Globus pallidus (tissue), 1 donor: ENCODE results near the gene TH.

Source experiments
- DNase-seq: peaks from one replicate; pipeline ENCODE4 v3.0.0-alpha.2; 2015; ENCODE audit warnings: low spot score

Gene TH

DNA sequence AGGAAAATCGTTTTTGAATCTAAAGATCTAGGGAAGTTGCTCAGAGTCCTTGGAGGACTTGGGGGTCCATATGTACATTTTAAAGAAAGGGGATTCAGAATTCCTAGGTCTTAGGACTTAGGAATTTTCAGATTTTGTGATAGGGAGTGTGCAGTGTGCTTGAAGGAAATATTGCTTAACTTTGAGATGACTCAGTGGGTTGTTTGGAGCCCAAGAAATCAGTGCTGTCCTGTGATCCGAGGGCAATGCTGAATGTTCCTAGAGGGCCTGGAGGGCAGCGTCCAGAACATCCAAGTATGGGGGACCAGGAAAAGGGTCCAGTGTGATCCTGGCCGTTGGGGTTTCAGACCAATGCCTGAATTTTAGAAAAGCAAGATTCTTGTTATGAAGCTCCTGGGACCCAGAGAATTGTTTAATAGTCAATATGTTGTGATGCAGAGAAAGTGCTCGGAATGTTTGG lies 29.3 kb downstream of the TH start:
- no peak for DNase-seq

DNA sequence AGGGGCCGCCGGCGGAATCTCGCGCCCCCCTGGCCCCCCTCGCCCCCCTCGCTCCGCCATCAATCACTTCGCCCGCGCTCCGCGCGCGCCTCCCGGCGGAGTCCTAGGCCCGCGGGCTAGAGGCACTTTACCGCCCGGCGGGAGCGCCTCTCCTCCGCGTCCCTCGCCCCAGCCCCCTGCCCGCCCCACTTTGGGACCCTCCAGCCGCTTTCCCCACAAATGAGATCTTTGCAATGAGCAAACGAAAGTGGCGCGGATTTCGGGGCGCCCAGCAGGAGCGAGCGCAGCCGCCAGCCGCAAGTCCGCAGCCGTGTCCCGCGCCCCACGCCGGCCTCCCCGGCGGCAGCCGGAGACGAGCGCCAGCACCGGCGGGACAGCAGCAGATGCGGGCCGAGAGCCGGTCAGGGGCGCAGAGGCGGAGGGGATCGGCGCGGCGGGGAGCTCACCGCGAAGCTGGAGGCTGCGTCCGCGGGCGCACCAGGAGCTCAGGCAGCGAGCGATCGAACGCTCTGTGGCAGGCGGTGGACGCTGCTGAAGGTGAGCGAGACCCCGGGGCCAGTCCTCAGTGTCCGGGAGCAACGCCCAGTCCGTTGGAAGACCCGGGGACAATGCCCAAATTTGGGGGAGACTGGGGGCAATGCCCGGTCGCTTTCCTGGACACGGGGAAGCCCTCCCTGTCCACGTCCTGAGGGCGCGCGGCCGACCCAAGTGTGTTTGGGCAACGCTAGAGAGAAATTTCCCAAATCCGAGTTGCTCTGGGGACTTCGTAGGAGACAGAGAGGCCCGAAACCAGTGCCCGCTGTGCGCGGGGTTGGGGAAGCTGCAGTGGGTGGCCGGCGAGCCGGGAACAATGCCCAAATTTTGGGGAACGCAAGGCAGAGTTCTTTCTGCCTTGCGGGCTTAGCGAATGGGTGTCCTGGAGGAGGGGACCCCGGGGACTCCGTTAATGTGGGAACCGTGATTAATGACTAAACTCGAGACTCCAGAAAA lies 30.9 kb downstream of the TH start:
- no peak for DNase-seq

DNA sequence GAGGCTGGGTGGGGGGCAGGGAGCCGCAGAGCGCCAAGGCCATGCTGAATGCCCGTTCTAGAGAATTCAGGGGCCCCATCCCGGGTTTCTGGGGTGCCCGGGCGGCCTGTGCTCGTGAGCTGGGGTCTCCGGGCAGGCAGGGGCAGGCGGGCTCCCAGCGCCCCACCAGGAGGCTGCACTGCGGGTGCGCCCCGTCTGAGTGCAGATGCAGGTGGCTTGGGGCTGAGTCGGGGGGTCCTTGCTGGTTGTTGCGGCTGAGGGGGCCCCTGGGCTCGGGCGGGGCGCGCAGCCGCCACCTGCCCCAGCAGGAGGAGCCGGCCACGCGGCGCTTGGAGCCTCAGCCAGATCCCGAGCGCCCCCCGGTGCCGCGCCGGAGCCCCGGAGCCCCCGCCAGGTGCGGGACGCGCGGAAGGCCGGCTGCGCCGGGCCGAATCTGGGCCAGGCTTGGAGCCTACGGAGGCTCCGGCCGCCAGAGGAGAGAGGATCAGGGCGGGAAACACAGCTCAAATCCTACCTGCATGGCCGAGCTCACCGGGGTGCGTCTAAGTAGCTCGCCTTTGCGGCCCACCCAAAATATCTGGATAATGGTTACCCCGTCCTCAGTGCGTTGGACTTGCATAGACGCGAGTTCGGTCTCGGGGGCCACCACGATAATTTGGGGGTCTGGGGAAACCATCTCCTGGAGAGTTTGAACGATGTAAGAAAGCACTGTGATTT lies 31.8 kb downstream of the TH start:
- no peak for DNase-seq

DNA sequence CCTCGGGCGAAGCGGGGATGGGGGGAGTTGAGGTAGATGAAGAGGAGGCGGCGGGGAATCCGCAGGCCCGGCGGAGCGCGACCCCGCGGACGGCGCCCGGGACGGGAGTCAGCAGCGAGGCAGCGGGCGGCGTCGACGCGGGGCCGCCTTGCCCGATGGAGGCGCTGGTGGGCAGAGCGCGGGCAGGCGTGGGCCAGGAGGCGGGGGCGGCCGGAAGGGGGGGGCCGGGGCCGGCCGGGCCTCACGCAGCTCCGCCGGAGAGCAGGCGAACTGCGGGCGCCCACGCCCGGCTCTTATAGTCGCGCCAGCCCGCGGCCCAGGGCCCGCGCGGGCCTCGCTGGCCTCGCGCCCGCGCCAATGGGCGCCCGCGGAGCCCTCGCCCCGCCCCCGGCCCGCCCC lies 32.5 kb downstream of the TH start, which contains the start of gene IGF2:
TSS of gene IGF2 (minus strand) at position 267 of the 399 bp plus-strand sequence. CDS start 3,866 bp downstream, outside the sequence.
- no peak for DNase-seq

DNA sequence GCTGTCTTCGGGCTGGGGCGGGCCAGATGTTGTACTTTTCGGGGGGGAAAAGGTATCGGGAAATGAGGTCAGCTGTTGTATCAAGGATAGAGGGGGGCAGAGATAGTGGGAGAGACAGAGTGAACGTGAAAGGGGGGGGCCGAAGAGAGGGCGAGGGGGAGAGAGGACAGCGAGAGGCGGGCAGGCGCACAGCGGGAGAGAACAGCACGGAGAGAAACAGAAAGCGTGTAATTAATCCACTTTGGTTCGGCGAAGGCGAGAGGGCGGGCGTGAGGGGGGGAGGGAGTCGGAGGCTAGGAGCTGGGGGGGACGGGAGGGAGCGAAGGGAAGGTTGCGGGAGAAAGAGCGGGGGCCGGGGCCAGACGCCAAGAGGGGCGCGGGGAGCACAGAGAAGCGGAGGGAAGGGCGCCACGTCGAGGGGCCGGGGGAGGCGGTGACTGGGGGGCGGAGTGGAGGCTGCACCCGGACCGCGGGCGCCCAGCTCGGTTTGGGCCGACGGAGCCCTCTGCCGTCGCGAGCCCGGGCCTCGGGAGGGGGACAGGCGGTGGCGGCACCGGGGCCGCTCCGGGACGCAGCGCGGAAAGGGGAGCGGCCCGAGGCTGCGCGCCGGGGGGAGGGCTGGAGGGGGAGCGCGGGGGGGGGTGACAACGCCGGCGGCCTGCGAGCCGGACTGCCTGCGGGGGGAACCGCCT lies 33.0 kb downstream of the TH start:
- DNase-seq = no peak

DNA sequence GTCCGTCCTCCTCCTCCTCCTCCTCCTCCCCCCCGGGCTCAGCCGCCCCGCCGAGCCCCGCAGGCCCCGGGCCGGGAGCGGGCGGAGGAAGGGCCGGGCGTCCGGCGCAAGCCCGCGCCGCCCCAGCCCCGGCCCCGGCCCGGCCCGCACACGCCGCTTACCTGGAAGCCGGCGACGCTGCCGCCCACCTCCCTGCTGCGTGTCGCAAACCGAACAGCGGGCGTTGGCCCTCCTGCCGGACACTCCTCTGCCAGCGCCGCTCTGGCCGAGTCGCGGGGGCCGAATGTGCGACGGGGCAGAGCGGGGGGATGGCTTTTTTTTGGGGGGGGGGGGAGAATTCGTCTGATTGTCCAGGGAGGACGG lies 33.6 kb downstream of the TH start:
- no peak for DNase-seq

DNA sequence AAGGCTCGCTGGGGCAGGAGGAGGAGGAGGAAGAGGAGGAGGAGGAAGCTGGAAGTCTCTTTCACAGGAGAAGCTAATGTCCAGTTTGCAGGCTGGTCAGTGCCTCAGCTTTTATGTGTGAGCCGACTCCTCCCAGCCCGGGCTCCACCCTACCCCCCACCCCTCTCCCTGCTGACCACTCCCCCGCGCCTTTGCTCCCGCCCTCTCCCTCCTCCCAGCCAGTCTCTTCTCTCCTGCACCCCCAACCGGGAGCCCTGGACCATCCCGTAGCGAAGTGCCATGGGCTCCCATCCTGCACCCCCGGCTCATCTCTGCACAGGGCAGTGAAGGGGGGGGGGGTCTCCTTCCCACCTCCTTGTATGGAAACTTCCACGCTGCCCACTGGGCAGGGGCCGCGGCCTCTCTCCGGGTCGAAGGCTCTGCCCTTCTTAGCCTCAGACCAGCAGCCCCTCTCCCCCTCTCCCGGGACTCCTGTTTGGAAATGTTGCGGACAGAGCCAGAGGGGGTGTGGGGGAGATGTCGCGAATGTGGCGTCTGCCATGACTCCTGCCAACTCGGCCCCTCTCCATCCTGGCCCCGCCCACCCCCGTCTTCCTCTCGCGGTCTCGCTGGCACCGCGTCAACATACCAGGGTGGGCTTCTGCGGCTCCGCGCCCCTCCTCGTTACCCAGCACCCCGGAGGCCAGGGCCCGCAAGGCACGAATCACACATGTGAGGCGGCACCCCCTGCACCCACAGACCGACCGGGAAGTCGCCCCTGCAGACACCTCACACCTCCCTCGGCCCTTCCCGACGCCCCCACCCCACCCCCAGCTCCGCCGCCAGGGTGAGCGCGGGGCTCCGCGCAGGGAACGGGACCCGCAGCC lies 34.2 kb downstream of the TH start:
- no peak for DNase-seq

DNA sequence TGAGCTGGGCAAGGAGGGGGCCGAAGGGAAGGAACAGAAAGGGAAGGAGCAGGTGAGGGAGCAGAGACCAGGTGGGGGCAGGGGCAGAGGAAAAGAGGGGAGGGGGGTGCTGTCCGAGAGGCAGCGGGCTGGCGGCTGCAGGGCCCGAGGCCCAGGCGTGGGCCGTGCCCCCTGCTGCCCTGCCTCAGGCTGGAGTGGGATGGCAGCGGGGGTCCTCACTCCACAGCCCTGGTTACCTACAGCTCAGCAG lies 34.7 kb downstream of the TH start:
- no peak for DNase-seq

DNA sequence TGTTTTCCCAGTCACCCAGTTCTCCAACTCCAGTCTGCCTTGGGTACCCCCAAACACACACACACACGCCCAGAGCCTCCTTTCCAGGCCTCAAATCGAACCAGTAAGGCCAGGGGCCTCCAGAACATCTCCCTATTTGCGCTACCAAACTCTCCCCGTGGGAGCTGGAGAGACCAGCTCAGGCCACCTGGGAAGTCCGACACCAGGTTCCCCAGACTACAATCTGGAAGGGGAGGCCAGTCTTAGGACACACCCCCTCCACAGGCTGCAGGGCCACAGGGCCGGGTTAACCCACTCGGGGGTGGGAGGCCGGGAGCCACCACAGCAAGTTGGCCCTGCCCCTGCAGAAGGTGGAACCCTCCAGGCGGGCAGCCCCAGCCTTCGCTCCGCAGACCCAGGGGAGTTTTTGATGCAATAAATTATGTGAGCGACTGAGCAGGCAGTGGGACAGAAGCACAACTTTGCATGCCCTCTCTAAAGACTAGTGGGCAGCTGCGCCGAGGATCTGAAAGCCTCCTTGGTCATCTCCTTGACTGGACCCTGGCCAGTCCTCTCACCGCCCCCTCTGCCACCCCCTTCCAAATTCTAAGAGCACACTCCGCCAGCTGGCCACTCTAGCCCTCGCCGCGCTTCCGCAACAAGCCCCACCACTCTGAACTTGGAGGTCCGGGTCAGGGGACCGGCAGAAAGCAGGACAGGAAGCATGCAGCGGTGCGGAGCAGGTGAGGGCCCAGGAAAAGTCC lies 35.2 kb downstream of the TH start:
- no peak for DNase-seq

DNA sequence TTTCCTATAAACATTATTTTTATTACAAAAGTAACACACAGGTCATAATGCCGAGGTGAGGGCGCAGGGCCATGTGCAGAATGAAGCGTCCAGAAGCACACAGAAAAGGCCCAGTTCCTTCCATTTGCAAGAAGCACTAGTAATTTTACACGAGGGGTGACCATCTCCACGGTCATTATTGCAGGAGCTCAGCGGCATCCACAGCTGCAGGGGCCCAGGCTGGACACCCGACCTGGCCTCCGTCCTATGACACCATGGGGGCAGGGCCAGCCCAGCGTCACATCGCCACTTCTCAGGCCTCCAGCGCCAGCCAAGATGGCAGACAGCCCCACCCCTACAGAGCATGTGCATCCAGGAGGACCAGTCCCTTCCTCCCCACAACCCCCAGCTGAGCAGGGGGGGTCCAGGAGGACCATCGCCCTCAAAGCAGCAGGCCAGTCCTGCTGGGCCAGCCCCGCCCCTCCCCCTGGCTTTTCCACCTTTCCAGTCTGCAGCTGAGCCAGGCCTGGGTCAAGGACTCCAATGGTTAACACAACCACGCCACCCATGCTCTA lies 35.9 kb downstream of the TH start:
- no peak for DNase-seq

DNA sequence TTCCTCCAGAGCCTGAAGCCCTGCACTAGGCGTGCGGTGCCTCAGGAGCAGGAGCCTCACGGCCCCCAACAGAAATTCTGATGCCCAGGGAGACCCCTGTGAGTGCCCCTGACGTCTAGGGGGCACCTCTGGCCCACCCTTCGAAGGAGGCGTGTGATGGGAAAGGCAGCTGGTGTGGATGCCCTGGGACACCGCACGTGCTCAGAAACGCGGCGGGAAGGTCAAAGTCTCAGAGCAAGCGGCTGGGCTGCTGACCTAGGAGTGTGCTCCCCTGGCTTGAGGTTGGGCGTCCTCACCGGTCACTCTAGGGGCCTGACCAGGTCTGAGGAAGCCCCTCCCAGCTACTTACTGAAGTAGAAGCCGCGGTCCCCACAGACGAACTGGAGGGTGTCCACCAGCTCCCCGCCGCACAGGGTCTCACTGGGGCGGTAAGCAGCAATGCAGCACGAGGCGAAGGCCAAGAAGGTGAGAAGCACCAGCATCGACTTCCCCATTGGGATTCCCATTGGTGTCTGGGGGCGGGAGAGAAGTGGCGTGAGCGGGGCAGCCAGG lies 36.5 kb downstream of the TH start:
- no peak for DNase-seq

DNA sequence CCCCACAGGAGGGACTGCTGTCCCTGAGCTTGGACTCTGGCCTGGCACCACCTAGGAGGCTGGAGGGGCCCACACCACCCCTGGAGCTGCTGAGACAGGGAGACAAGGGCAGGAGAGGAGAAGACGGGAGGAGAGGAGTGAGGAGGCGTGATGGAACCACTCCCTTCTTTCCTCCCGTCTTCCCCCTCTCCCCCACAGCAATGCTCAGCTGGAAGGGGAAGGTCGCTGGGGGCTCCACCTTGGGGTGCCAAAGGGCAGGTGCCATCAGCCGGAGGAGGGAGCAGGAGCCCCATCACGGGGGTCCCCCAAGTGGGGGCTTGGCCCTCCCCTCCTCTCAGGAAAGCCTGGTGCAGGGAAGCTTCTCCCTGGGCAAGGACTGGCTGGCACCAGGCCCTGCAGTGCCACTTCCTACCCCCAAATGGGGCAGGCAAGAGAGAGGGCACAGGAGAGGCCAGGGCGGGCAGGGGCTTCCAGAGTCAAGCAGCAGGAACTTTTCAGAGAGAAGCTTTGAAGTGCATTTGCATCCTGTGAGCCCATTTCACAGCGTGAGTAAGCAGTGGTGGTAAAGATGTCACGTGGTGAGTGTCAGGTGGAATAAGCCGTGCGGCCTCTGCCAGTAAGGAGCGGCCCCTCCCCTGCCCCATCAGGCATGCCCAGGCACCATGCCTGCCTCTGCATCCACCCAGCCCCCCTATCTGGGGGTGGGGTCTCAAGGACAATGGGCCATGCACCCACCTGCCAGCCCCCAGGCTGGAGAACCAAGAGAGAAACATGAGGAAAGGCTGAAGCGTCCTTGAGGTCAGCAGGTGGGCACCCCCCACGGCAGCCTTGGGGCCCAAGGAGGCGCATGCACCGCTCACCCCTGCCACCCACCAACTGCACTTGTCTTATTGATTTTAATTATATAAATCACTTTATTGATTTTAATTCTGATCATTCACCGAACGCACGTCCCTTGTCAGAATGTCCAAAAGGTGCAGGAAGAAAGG lies 37.3 kb downstream of the TH start:
- DNase-seq = no peak

DNA sequence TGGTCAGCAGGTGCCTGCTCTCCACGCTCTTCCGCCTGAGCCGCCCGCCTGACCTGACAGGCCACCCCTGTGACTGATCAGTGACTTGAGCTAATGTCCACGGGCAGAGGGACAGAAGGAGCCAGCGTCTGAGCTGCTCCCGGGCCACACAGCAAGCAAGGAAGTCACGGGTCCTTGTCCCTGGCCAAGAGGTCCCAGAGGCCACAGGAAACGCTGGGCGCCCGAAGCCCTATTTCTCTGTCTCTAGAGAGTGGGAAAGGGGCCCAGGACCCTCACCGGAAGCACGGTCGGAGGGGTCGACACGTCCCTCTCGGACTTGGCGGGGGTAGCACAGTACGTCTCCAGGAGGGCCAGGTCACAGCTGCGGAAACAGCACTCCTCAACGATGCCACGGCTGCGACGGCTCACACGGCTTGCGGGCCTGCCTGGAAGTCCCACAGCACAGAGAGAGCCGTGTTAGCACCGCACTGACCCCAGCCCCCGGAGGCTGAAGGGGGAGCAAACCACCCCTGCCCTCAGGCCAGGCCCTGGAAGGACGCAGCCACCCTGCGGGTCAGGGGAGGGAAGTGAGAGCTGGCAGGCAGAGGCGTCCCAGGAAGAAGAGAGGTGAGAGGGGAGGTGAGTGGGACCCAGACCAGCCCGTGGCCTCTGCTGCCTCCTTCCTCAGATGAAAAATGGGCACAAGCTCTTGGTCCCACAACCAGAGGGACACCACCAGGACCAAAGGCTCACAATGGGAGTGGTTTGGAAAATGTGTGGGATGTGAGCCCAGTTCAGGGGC lies 38.2 kb downstream of the TH start:
- DNase-seq = no peak

DNA sequence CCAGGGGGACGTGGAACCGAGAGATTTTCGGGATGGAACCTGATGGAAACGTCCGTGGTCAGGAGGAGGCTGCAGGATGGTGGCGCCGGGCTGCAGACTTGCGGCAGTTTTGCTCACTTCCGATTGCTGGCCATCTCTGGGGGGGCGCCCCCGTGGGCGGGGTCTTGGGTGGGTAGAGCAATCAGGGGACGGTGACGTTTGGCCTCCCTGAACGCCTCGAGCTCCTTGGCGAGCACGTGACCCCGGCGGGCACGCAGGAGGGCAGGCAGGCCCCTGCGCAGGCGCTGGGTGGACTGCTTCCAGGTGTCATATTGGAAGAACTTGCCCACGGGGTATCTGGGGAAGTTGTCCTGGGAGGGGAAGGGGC lies 38.8 kb downstream of the TH start:
- no peak for DNase-seq

DNA sequence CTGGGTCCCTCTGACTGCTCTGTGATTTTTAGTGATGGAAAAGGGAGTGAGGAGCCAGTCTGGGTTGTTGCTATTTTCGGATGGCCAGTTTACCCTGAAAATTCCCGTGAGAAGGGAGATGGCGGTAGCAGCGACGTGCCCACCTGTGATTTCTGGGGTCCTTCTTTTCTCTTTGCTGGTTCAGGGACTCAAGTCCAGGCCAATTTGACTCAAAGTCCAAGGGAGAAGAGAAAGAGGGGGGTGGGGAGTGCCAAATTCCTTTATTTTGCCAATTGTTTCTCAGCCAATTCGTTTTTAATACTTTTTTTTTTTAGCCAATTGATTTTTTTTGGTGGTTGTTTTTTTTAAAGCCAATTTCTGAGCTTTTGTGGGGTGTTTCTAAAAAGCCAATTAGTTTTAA lies 39.4 kb downstream of the TH start:
- no peak for DNase-seq

DNA sequence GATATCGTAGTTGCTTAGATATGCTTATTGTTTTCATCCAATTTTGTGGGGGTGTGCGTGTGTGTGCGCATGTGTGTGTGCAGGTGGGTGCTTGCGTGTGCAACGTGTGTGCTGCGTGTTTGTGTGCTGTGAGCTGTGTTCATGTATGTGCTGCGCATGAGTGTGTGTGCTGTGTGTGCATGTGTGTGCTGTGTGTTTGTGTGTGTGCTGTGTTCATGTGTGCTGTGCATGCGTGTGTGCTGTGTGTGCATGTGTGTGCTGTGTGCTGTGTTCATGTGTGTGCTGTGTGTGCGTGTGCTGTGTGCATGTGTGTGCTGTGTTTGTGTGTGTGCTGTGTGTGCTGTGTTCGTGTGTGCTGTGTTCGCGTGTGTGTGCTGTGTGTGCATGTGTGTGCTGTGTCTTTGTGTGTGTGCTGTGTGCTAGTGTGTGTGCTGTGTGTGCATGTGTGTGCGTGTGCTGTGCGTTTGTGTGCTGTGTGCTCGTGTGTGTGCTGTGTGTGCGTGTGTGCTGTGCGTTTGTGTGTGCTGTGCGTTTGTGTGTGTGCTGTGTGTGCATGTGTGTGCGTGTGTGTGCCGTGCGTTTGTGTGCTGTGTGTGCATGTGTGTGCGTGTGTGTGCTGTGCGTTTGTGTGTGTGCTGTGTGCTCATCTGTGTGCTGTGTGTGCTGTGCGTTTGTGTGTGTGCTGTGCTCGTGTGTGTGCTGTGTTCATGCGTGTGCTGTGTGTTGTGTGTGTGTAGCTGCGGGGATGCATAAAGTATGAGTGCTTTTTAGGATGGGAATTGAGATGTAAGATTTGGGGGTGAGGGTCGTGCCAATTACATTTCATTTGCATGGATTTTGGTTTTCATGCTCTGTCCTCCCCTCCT lies 40.0 kb downstream of the TH start:
- DNase-seq = no peak

DNA sequence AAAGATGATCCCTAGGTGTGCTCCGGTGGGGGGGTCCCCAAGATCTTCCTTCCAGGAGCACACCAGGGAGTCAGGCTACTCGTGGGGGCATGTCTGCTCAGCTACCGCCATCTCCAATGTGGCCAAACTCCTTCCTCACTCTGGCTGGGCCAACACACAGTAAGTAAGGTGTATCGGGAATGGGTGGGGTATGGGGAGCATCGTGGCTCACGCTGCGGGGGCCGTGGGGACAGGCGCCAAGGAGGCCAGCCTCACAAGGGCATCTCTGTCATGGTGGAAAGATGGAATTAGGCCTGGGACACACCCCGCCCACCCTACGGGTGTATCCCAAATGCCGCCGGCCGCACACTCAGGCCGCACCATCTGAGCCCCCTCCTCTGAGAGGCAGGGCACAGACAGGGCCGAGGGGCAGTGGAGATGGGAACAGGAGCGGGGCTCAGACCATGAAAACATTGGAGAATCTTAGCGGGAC lies 40.7 kb downstream of the TH start:
- DNase-seq = no peak
